Astrocyte (in vitro differentiated cells and primary cell): Measurements from ENCODE around the gene L1CAM. TPM values are rescaled to one million over a fixed set of nuclear protein-coding genes. Genes with fewer than 3 reads are reported as not detected.

Experiments used
- DNase-seq: peaks from one replicate; pipeline ENCODE4 v3.0.0-alpha.2; 2010; ENCODE audit warnings: low read depth
- FAIRE-seq: peaks from 2 replicates; lab custom pipeline; 2011; peaks lifted over from hg19 to GRCh38; lab: Jason Lieb, UNC
- H2AFZ ChIP-seq: 2 replicates; pipeline ENCODE4 v1.6.0; 2012; ENCODE audit warnings: low read depth, low read length, inconsistent platforms
- H3K27ac ChIP-seq: 2 replicates; pipeline ENCODE4 v1.5.1; 2011; ENCODE audit warnings: low read depth, low read length, inconsistent platforms
- H3K27me3 ChIP-seq: 2 replicates; pipeline ENCODE4 v1.6.0; 2011; ENCODE audit warnings: low read length, inconsistent platforms; ENCODE audit not compliant: insufficient read depth
- H3K36me3 ChIP-seq: 2 replicates; pipeline ENCODE4 v1.5.1; 2011; ENCODE audit warnings: low read length, inconsistent platforms; ENCODE audit not compliant: insufficient read depth
- H3K4me1 ChIP-seq: 2 replicates; pipeline ENCODE4 v1.5.1; 2011; ENCODE audit warnings: low read length, inconsistent platforms; ENCODE audit not compliant: insufficient read depth
- H3K4me2 ChIP-seq: 2 replicates; pipeline ENCODE4 v1.6.0; 2012; ENCODE audit warnings: low read length, inconsistent platforms
- H3K4me3 ChIP-seq: 2 replicates; pipeline ENCODE4 v1.5.1; 2011; ENCODE audit warnings: low read depth, mild to moderate bottlenecking, low read length, inconsistent platforms; ENCODE audit not compliant: insufficient read depth
- H3K79me2 ChIP-seq: 2 replicates; pipeline ENCODE4 v1.6.0; 2012; ENCODE audit warnings: mild to moderate bottlenecking, low read length, inconsistent platforms; ENCODE audit not compliant: insufficient read depth
- H3K9ac ChIP-seq: 2 replicates; pipeline ENCODE4 v1.6.0; 2012; ENCODE audit warnings: mild to moderate bottlenecking, low read length, inconsistent platforms
- H3K9me3 ChIP-seq: 2 replicates; pipeline ENCODE4 v1.5.1; 2012; ENCODE audit warnings: low read depth, mild to moderate bottlenecking, low read length, inconsistent platforms; ENCODE audit not compliant: insufficient read depth
- H4K20me1 ChIP-seq: 2 replicates; pipeline ENCODE4 v1.6.0; 2012; ENCODE audit warnings: low read length, inconsistent platforms; ENCODE audit not compliant: insufficient read depth
- H3K27ac Mint-ChIP-seq: one replicate; pipeline ENCODE4 v1.8.0; 2021; ENCODE audit warnings: mild to moderate bottlenecking, mixed read lengths; ENCODE audit not compliant: unreplicated experiment
- H3K27me3 Mint-ChIP-seq: one replicate; pipeline ENCODE4 v1.8.0; 2021; ENCODE audit warnings: low read depth, mixed read lengths; ENCODE audit not compliant: unreplicated experiment
- H3K36me3 Mint-ChIP-seq: one replicate; pipeline ENCODE4 v1.8.0; 2021; ENCODE audit warnings: low read depth, mixed read lengths; ENCODE audit not compliant: unreplicated experiment
- H3K4me1 Mint-ChIP-seq: one replicate; pipeline ENCODE4 v1.8.0; 2021; ENCODE audit warnings: low read depth, mixed read lengths; ENCODE audit not compliant: unreplicated experiment
- H3K4me3 Mint-ChIP-seq: one replicate; pipeline ENCODE4 v1.8.0; 2021; ENCODE audit warnings: mild to moderate bottlenecking, moderate library complexity, mixed read lengths; ENCODE audit not compliant: unreplicated experiment
- H3K9me3 Mint-ChIP-seq: one replicate; pipeline ENCODE4 v1.8.0; 2021; ENCODE audit warnings: mild to moderate bottlenecking, mixed read lengths; ENCODE audit not compliant: unreplicated experiment
- CTCF ChIP-seq: IDR thresholded peaks from 2 replicates; pipeline ENCODE4 v1.5.1; 2011; ENCODE audit warnings: low read depth, mild to moderate bottlenecking, inconsistent platforms, low read length, moderate library complexity; ENCODE audit not compliant: insufficient read depth
- EZH2 ChIP-seq: IDR thresholded peaks from 2 replicates; pipeline ENCODE4 v1.6.1; 2012; ENCODE audit warnings: mild to moderate bottlenecking, low read length, inconsistent platforms; ENCODE audit not compliant: insufficient read depth
- total RNA-seq: library from RNA; stranded (reverse); gene quantifications from 2 replicates; pipeline ENCODE4 v1.2.1, GENCODE V29; 2021

Gene L1CAM
- total RNA-seq, 1 donor from 2014 or later, result 347 TPM

- Mint-ChIP-seq H3K4me1 (peaks cover 18% of the 10 kb centered on the region), H3K27me3 (no peaks in the 10 kb centered on the region), H3K27ac (peak overlapping the region; percentile 72), H3K9me3 (no peaks in the 10 kb centered on the region), H3K36me3 (no peaks in the 10 kb centered on the region), H3K4me3 (no peak overlapping the region)
- Histone ChIP-seq H2AFZ (no peak overlapping the region), H4K20me1 (no peaks in the 10 kb centered on the region), H3K9ac (no peak overlapping the region), H3K4me3 (no peak overlapping the region), H3K27me3 (peaks cover 12% of the 10 kb centered on the region), H3K4me2 (no peak overlapping the region), H3K79me2 (no peaks in the 10 kb centered on the region), H3K36me3 (no peaks in the 10 kb centered on the region), H3K27ac (no peak overlapping the region), H3K4me1 (peaks cover 5% of the 10 kb centered on the region), H3K9me3 (no peaks in the 10 kb centered on the region)
- FAIRE-seq (no peak), DNase-seq (no peak)
- TF ChIP-seq EZH2 (no peak), CTCF (no peak)
These were observed 4.7 kb downstream of the L1CAM start for GRCh38 chrX:153881281-153881680.

GRCh38 chrX:153880440-153880815 is 5.5 kb downstream of the L1CAM start:
- peaks cover 12% of the 10 kb centered on the region for H3K27me3 ChIP-seq
- no peaks in the 10 kb centered on the region for H3K36me3 ChIP-seq
- H3K4me1 Mint-ChIP-seq, result peaks cover 21% of the 10 kb centered on the region
- no peaks in the 10 kb centered on the region for H3K9me3 Mint-ChIP-seq
- no peaks in the 10 kb centered on the region for H3K27me3 Mint-ChIP-seq
- no peaks in the 10 kb centered on the region for H4K20me1 ChIP-seq
- no peaks in the 10 kb centered on the region for H3K79me2 ChIP-seq
- peaks cover 5% of the 10 kb centered on the region for H3K4me1 ChIP-seq
- H3K4me3 Mint-ChIP-seq, result no peak overlapping the region
- H2AFZ ChIP-seq, result no peak overlapping the region
- DNase-seq, result no peak
- H3K4me2 ChIP-seq, result no peak overlapping the region
- no peak overlapping the region for H3K9ac ChIP-seq
- TF ChIP-seq EZH2 (no peak), CTCF (no peak)
- no peaks in the 10 kb centered on the region for H3K36me3 Mint-ChIP-seq
- no peaks in the 10 kb centered on the region for H3K9me3 ChIP-seq
- H3K27ac ChIP-seq, result no peak overlapping the region
- no peak overlapping the region for H3K27ac Mint-ChIP-seq
- FAIRE-seq, result no peak
- H3K4me3 ChIP-seq, result no peak overlapping the region

GRCh38 chrX:153879741-153880439 is 6.1 kb downstream of the L1CAM start:
- Mint-ChIP-seq H3K4me3 (peak overlapping the region; percentile 40), H3K27me3 (no peaks in the 10 kb centered on the region), H3K4me1 (peaks cover 24% of the 10 kb centered on the region), H3K27ac (peak overlapping the region; percentile 53), H3K9me3 (no peaks in the 10 kb centered on the region), H3K36me3 (no peaks in the 10 kb centered on the region)
- Histone ChIP-seq H3K4me3 (no peak overlapping the region), H3K4me1 (peaks cover 5% of the 10 kb centered on the region), H3K79me2 (no peaks in the 10 kb centered on the region), H3K36me3 (no peaks in the 10 kb centered on the region), H3K9me3 (no peaks in the 10 kb centered on the region), H3K4me2 (no peak overlapping the region), H3K9ac (no peak overlapping the region), H3K27ac (no peak overlapping the region), H4K20me1 (no peaks in the 10 kb centered on the region), H2AFZ (no peak overlapping the region), H3K27me3 (peaks cover 8% of the 10 kb centered on the region)
- TF ChIP-seq CTCF, result no peak
- no peak for TF ChIP-seq EZH2
- FAIRE-seq, result no peak
- DNase-seq, result no peak
